ENCODE results near the gene NTSR1. TPM values are rescaled to one million over a fixed set of nuclear protein-coding genes. Genes with fewer than 3 reads are reported as not detected.

Gene NTSR1
- polyA plus RNA-seq, 1 experiment, result 0.09 TPM

DNA sequence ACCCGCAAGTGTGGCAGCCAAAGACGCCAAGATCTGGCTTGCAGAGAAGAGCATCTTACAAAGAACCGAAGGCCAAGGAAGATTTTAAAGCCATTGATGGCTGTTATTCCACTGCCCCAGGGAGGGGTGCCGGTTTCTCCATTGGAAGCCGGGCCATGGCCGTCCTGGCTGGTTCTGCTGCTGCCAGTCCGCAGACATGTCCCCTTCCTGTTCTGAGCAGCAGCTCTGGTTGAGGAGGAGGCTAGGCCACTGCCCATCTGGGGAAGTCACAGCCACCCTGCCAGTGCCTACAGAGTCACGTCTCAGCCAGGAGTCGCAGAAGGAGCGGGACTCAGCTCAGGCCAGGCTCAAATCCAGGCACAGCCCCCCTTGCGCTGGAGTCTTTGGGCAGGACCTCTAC is 45.0 kb downstream of the NTSR1 start:
- Histone ChIP-seq H3K4me3 (ENCODE audit: low read depth, low read length) (no peak overlapping the region), H3K27ac (ENCODE audit: low read depth, low read length) (no peak overlapping the region), H3K9me3 (ENCODE audit: control insufficient read depth, insufficient read depth, low read length) (peaks cover 9% of the 10 kb centered on the region), H3K27me3 (ENCODE audit: control insufficient read depth, insufficient read depth, low read length) (peaks cover 6% of the 10 kb centered on the region)
- ChIA-PET POLR2A (no interaction called here), CTCF (interaction anchor here (1.3 kb wide), 2 partner anchors 37 to 54 kb away, joined by 3 to 4 read pairs; no protein-coding TSS in a partner anchor)
- no peak for TF ChIP-seq CTCF (IDR thresholded peaks at IDR 0.05; ENCODE audit: low read depth, low read length)
- no peak for DNase-seq (ENCODE audit: low read depth, low spot score)

DNA sequence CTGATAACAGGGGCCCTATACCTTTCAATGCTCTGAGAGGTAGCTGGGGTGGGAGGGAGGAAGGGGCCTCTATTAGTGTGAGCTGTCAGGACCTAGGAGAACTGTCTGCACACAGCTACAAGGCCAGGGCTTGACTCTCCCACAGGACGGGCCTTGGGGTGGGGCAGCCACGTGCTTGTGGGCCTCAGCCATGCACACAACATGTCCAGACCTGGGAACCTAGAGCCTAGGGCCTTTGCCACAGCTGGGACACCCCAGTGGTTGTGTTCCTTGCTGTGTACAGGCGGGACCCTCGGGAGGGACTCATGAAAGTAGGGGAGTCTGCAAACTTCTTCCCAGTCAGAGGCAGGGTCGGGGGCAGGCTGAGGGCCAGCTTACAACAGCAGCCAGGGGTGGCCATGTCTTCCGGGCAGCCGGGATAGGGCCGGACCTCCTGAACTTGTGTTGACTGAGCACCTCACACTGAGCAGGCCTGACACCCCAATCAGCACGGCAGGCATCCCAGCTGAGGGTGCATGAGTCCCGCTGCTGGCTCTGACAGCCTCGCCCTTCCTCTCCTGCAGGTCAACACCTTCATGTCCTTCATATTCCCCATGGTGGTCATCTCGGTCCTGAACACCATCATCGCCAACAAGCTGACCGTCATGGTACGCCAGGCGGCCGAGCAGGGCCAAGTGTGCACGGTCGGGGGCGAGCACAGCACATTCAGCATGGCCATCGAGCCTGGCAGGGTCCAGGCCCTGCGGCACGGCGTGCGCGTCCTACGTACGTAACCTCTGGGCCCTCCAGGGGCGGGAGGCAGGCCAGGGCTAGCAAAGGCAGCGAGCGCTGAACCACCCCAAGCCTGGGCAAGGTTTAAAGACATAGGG is 45.7 kb downstream of the NTSR1 start:
- DNase-seq (ENCODE audit: low read depth, low spot score), result no peak
- Histone ChIP-seq H3K27ac (ENCODE audit: low read depth, low read length) (no peak overlapping the region), H3K27me3 (ENCODE audit: control insufficient read depth, insufficient read depth, low read length) (peaks cover 5% of the 10 kb centered on the region), H3K9me3 (ENCODE audit: control insufficient read depth, insufficient read depth, low read length) (peaks cover 7% of the 10 kb centered on the region; the same call in 1 of the 2 replicates), H3K4me3 (ENCODE audit: low read depth, low read length) (no peak overlapping the region)
- ChIA-PET POLR2A (interaction anchor here (0.5 kb wide), 1 partner anchor 64 kb away, joined by 8 read pairs; no protein-coding TSS in a partner anchor), CTCF (interaction anchor here (1.3 kb wide), 2 partner anchors 37 to 54 kb away, joined by 3 to 4 read pairs; no protein-coding TSS in a partner anchor)
- no peak for TF ChIP-seq CTCF (IDR thresholded peaks at IDR 0.05; ENCODE audit: low read depth, low read length)

DNA sequence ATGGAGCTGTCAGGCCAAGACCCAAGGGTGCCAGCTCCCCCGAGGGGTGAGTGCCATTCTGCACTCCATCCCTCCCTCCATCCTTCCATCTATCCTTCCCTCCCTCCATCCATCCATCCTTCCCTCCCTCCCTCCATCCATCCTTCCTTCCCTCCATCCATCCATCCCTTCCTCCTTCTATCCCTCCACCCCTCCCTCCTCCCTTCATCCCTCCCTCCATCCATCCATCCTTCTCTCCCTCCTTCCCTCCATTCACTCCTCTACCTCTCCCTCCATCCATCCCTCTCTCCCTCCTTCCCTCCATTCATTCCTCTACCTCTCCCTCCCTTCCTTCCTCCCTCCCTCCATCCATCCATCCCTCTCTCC is 46.3 kb downstream of the NTSR1 start:
- Histone ChIP-seq H3K4me3 (ENCODE audit: low read depth, low read length) (no peak overlapping the region), H3K27me3 (ENCODE audit: control insufficient read depth, insufficient read depth, low read length) (peaks cover 5% of the 10 kb centered on the region), H3K27ac (ENCODE audit: low read depth, low read length) (no peak overlapping the region), H3K9me3 (ENCODE audit: control insufficient read depth, insufficient read depth, low read length) (peaks cover 7% of the 10 kb centered on the region; the same call in 1 of the 2 replicates)
- ChIA-PET POLR2A (no interaction called here), CTCF (no interaction called here)
- TF ChIP-seq CTCF (IDR thresholded peaks at IDR 0.05; ENCODE audit: low read depth, low read length), result no peak
- no peak for DNase-seq (ENCODE audit: low read depth, low spot score)

DNA sequence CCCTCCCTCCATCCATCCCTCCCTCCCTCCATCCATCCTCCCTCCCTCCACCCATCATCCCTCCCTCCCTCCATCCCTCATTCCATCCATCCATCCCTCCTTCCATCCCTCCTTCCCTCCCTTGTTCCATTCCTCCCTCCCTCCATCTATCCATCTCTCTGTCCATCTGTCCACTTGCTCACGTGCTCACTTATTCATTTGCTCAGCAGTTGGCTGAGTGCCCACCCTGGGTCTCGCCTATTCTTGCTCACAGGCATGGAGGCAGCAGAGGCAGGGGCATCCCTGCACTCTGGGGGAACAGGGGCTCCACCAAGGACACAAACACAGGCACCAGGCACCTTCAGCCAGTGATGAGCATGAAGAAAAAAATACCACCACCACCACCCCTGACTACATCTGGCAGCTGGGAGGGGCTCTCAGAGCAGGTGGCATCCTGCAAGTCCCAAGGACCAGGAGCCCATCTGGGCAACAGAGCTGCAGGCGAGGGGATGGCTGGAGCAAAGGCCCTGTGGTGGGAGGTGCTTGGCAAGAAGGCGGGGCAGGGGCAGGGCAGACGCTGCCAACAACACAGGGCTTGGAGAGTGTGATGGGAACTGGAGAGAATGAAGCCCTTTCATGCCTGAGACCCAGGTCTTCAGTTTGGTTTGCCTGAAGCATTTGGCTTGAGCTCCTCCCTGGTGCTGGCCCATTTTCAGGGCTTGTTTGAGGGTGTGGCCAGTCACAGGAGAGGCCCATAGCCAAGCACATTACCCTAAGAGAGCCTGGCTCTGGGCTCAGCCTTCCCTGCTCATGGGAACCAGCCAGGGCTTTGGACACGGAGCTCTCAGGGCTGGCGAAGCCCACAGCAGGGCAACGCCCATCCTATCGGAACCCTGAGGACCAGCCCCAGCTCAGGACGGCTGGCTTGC is 47.4 kb downstream of the NTSR1 start:
- peak overlapping the region; percentile 11 for H3K27ac ChIP-seq (ENCODE audit: low read depth, low read length)
- peaks cover 7% of the 10 kb centered on the region; the same call in 1 of the 2 replicates for H3K9me3 ChIP-seq (ENCODE audit: control insufficient read depth, insufficient read depth, low read length)
- ChIA-PET POLR2A (no interaction called here), CTCF (no interaction called here)
- no peak for DNase-seq (ENCODE audit: low read depth, low spot score)
- peaks cover 5% of the 10 kb centered on the region for H3K27me3 ChIP-seq (ENCODE audit: control insufficient read depth, insufficient read depth, low read length)
- H3K4me3 ChIP-seq (ENCODE audit: low read depth, low read length), result no peak overlapping the region
- no peak for TF ChIP-seq CTCF (IDR thresholded peaks at IDR 0.05; ENCODE audit: low read depth, low read length)

All from AG04450 (cell line).